NCI-H146 (cell line): Measurements from ENCODE around the gene GCNT2.
"Not testable (repeated sequence)": the region's sequence is repeated elsewhere in the genome, so short reads cannot be mapped to it uniquely, and the experiment has no call there.

Source experiments
- DNase-seq: peaks from one replicate; lab custom pipeline; 2025; lab: John Stamatoyannopoulos, UW

GCNT2 gene

DNA sequence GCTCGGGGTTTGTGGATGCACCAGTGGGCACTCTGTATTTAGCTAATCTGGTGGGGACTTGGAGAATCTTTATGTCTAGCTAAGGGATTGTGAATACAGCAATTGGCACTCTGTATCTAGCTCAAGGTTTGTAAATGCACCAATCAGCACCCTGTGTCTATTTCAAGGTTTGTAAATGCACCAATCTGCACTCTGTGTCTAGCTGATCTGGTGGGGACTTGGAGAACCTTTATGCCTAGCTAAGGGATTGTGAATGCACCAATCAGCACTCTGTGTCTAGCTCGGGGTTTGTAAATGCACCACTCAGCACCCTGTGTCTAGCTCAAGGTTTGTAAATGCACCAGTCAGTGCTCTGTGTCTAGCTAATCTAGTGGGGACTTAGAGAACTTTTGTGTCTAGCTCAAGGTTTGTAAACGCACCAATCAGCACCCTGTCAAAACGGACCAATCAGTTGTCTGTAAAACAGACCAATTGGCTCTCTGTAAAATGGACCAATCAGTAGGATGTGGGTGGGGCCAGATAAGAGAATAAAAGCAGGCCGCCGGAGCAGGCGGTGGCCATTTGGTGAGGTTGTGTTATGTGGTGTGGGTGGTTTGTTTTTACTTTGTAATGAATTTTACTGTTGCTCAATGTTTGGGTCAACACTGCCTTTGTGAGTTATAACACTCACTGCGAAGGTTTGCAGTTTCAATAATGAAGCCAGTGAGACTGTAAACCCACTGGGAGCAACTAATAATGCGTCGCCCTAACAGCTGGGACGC lies 139.5 kb downstream of the GCNT2 start:
- not testable (repeated sequence) for DNase-seq

DNA sequence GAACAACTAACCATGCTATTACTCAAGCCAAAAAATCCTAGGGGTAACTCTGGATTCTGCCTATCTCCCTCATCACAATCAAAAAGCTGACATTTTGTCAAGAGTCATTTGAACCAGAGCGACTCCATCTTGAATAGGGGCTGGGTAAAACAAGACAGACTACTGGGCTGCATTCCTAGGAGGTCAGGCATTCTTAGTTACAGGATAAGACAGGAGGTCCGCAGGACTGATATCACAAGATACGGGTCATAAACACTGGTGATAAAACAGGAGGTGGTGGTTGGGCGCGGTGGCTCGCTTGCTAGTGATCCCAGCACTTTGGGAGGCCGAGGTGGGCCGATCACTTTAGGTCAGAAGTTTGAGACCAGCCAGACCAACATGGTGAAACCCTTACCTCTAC lies 141.1 kb downstream of the GCNT2 start:
- no peak for DNase-seq

DNA sequence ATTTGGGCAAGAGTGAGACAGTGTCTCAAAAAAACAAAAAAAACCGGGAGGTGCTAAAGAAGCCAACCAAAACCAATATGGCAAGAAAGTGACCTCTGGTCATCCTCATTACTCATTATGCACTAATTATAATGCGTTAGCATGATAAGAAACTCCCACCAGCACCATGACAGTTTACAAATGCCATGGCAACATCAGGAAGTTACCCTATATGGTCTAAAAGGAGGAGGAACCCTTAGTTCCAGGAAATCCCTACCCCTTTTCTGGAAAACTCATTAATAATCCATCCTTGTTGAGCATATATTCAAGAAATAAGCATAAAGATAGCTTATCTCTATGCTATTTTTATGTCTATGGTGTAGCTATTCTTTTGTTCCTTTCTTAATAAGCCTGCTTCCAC lies 141.6 kb downstream of the GCNT2 start:
- DNase-seq: no peak

DNA sequence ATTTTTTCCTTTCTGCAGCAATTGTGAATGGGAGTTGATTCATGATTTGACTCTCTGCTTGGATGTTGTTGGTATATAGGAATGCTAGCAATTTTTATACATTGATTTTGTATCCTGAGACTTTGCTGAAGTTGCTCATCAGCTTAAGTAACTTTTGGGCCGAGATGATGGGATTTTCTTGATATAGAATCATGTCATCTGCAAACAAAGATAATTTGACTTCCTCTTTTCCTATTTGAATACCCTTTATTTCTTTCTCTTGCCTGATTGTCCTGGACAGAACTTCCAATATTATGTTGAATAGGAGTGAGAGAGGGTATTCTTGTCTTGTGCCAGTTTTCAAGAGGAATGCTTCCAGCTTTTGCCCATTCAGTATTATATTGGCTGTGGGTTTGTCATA lies 144.4 kb downstream of the GCNT2 start:
- DNase-seq: not testable (repeated sequence)

DNA sequence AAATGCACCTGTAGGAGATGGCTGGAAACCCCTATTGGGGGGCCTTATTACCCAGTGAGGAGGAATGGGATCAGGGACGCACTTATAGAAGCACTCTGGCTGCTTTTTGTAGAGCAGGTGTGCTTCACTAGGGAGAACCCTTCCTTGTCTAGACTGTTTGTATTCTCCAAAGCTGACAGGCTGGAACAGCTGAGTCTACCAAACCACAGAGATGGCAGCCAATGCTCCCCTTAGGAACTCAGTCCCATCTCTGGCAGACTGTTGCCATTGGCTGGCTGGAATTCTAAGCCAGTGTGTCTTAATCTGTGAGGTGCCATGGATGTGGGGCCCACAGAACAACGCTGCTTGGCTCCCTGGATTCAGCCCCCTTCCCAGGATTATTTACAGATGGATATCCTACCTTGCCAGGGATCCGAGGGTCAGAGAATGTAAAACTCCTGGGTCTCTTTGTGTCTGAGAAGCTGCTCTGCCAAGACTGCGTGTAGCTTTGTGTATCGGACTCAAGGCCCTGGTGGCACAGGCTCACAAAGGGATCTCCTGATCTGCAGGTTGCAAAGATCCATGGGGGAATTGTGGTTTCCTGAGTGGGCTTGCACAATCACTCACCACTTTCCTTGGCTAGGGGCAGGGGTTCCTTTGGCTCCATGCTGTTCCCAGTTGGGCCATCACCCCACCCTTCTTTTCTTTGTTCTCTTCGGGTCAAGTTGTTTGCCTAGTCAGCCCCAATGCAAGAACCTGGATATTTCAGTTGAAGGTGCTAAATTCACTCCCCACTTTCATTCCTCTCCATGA lies 147.2 kb downstream of the GCNT2 start:
- no peak for DNase-seq

DNA sequence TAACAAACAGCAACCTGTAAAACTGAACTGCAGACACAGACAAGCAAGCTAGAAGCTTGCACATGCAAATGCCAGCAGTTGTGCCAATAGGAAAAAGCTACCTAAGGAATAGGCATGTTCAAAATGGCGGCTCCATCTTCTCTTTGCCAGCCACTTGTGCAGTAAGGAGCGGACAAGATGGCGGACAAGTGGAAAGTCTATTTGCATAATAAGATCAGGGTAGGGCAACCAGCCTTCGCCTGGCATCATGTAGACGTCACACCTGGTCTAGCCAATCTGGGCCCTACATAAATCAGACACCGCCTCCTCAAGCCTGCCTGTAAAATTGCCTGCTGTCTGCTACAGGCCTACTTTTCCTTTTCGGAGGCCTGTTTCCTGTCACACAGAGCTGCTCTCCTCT lies 155.3 kb downstream of the GCNT2 start:
- no peak for DNase-seq

DNA sequence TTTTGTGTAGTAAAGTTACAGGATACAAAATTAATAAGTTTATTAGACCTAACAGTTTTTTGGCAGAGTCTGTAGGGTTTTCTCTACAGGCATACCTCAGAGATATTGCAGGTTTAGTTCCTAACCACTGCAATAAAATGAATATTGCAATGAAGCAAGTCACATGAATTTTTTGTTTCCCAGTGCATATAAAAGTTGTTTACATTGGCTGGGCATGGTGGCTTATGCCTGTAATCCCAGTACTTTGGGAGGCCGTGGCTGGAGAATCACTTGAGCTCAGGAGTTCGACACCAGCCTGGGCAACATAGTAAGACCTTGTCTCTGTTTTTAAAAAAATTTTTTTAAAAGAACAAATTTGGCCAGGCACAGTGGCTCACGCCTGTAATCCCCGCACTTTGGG lies 157.3 kb downstream of the GCNT2 start:
- no peak for DNase-seq
